Inflammatory macrophage treated with lipopolysaccharide for 4 hours (primary cell): ENCODE data around the gene ADAMTS17.
"Not testable (repeated sequence)": the region's sequence is repeated elsewhere in the genome, so short reads cannot be mapped to it uniquely, and the experiment has no call there.

Experiments used
- DNase-seq: peaks from one replicate; pipeline ENCODE4 v3.0.0-alpha.2; 2020

The ADAMTS17 gene

GRCh38 chr15:99959326-99959725 is 382.4 kb downstream of the ADAMTS17 start:
- DNase-seq = no peak

GRCh38 chr15:99958426-99959097 is 383.2 kb downstream of the ADAMTS17 start:
- DNase-seq = no peak

GRCh38 chr15:99957642-99958013 is 384.1 kb downstream of the ADAMTS17 start:
- no peak for DNase-seq

- no peak for DNase-seq
Measured at GRCh38 chr15:99956820-99957641, 384.7 kb downstream of the ADAMTS17 start.

- DNase-seq = no peak
Measured at GRCh38 chr15:99956022-99956775, 385.6 kb downstream of the ADAMTS17 start.

GRCh38 chr15:99955532-99955931 is 386.2 kb downstream of the ADAMTS17 start:
- no peak for DNase-seq

- no peak for DNase-seq
Measured at GRCh38 chr15:99955181-99955525, 386.6 kb downstream of the ADAMTS17 start.

GRCh38 chr15:99954361-99955180 is 387.2 kb downstream of the ADAMTS17 start:
- DNase-seq = no peak

GRCh38 chr15:99953886-99954285 is 387.9 kb downstream of the ADAMTS17 start:
- no peak for DNase-seq

- no peak for DNase-seq
Measured at GRCh38 chr15:99951511-99951910, 390.3 kb downstream of the ADAMTS17 start.

- no peak for DNase-seq
Measured at GRCh38 chr15:99944131-99944530, 397.6 kb downstream of the ADAMTS17 start.

- DNase-seq = no peak
Measured at GRCh38 chr15:99943466-99943865, 398.3 kb downstream of the ADAMTS17 start.

GRCh38 chr15:99932676-99933402 is 408.9 kb downstream of the ADAMTS17 start:
- no peak for DNase-seq

- DNase-seq = no peak
Measured at GRCh38 chr15:99931703-99932603, 409.8 kb downstream of the ADAMTS17 start.

- DNase-seq = no peak
Measured at GRCh38 chr15:99930696-99931095, 411.1 kb downstream of the ADAMTS17 start.

- no peak for DNase-seq
Measured at GRCh38 chr15:99929266-99929665, 412.5 kb downstream of the ADAMTS17 start.

GRCh38 chr15:99928429-99928981 is 413.3 kb downstream of the ADAMTS17 start:
- peak; percentile 70 for DNase-seq

GRCh38 chr15:99926532-99926931 is 415.2 kb downstream of the ADAMTS17 start:
- DNase-seq = not testable (repeated sequence)

- peak; percentile 7 for DNase-seq
Measured at GRCh38 chr15:99925661-99926461, 415.9 kb downstream of the ADAMTS17 start.

- no peak for DNase-seq
Measured at GRCh38 chr15:99923711-99924110, 418.1 kb downstream of the ADAMTS17 start.
